H1 (cell line): ENCODE measurements around the gene C3.

Experiments
- EZH2 ChIP-seq: fragments of 200-600 bp; sonication (generic); IDR thresholded peaks from 2 replicates; pipeline ENCODE4 v1.7.1; 2012; ENCODE audit warnings: low read depth, mild to moderate bottlenecking, moderate library complexity, low read length, inconsistent platforms; ENCODE audit not compliant: severe bottlenecking
- KDM1A ChIP-seq: fragments of 200-600, 300-600 bp; sonication (generic); IDR thresholded peaks from 2 replicates; pipeline ENCODE4 v1.7.1; 2016; ENCODE audit warnings: mild to moderate bottlenecking, low read length, borderline replicate concordance
- YY1 ChIP-seq: IDR thresholded peaks from 2 replicates; pipeline ENCODE4 v1.6.1; 2011; ENCODE audit warnings: low read depth, mild to moderate bottlenecking, low read length
- TF ChIP-seq, protein P1 (sequence below), 3 experiments: IDR thresholded peaks; 1 replicate in 2 of 3; 2 replicates in 1 of 3; pipeline versions ENCODE4 v1.5.1 to v1.6.1; 2011; ENCODE audit warnings: low read length in 3 of 3, mild to moderate bottlenecking in 3 of 3, inconsistent platforms in 2 of 3, low read depth in 1 of 3, moderate library complexity in 1 of 3; ENCODE audit not compliant: insufficient read depth in 1 of 3; ENCODE audit errors: control extremely low read depth in 1 of 3

DNA sequence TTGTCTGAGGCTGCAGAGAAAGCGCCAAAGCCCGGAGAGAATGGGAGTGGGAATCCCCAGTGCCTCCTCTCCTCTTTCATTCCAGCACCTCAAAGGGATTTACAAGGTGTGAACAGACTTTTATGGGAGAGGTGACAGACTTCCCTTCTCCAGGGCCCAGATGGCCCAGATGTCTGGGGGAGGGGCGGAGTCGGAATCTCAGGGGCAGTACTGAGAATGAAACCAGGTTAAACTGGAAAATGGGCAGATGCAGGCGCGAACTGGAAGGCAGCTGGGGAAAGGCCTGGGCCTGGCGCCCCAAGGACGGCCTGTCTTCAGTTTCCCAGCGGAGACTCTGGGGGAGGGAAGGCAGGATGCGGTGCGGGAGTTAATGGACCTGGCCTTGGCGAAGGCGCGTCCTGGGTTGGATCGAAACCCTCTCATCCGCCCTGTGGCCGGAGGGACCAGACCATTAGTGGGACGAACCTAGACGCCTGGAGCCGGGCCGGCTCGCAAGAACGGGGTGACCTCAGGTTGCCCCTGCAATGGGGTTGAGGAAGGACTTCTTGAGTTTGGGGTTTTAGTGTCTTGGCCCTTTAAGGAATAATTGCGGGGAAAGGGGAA, 18.4 kb upstream of the C3 start:
- TF ChIP-seq, protein P1, sequence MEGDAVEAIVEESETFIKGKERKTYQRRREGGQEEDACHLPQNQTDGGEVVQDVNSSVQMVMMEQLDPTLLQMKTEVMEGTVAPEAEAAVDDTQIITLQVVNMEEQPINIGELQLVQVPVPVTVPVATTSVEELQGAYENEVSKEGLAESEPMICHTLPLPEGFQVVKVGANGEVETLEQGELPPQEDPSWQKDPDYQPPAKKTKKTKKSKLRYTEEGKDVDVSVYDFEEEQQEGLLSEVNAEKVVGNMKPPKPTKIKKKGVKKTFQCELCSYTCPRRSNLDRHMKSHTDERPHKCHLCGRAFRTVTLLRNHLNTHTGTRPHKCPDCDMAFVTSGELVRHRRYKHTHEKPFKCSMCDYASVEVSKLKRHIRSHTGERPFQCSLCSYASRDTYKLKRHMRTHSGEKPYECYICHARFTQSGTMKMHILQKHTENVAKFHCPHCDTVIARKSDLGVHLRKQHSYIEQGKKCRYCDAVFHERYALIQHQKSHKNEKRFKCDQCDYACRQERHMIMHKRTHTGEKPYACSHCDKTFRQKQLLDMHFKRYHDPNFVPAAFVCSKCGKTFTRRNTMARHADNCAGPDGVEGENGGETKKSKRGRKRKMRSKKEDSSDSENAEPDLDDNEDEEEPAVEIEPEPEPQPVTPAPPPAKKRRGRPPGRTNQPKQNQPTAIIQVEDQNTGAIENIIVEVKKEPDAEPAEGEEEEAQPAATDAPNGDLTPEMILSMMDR (IDR thresholded peaks at IDR 0.05; ENCODE audit: control extremely low read depth in 1 of 3, insufficient read depth in 1 of 3, low read depth in 1 of 3, low read length in 3 of 3) = no peak
- TF ChIP-seq YY1 (no peak), EZH2 (no peak), KDM1A (no peak)
